ENCODE results near the gene FLOT1. TPM values are rescaled to one million over a fixed set of nuclear protein-coding genes. Genes with fewer than 3 reads are reported as not detected.

Gene FLOT1
- total and polyA plus RNA-seq, 9 of the 15 experiments (the other 6 are each of a cell fraction or from before 2014, with no cell fraction given): 11.7 to 149 (median 118) TPM

- Histone ChIP-seq H3K4me3 (no peak overlapping the region), H3K36me3 (ENCODE audit: control insufficient read depth, insufficient read depth, low read length) (no peaks in the 10 kb centered on the region), H3K4me2 (ENCODE audit: insufficient read depth, low read length) (no peak overlapping the region), H3K4me1 (replicated peaks in 1 of 2; ENCODE audit: control insufficient read depth in 2 of 2, insufficient read depth in 2 of 2, low read length in 2 of 2) (peaks cover 7 to 16% of the 10 kb centered on the region in 2 experiments; a peak in 4 of 5 replicates), H3K27ac (ENCODE audit: extremely low read depth, low read depth, low read length) (no peak overlapping the region), H3K9ac (ENCODE audit: insufficient read depth in 1 of 2, low read depth in 2 of 2, low read length in 2 of 2) (no peak overlapping the region), H2AFZ (ENCODE audit: low read depth, low read length) (no peak overlapping the region), H3K9me3 (replicated peaks; ENCODE audit: control insufficient read depth, insufficient read depth, low read depth, low read length) (no peaks in the 10 kb centered on the region), H3K9me1 (ENCODE audit: control insufficient read depth, insufficient read depth, low read length) (no peaks in the 10 kb centered on the region), H3K79me2 (ENCODE audit: control insufficient read depth, insufficient read depth, low read length) (no peaks in the 10 kb centered on the region), H4K20me1 (replicated peaks; ENCODE audit: control insufficient read depth, insufficient read depth, low read length) (no peaks in the 10 kb centered on the region), H3K27me3 (ENCODE audit: control insufficient read depth in 2 of 2, insufficient read depth in 2 of 2, low read length in 2 of 2) (no peaks in the 10 kb centered on the region)
- no TSS peak for BruUV-seq (replicated peaks)
- CTCF ChIA-PET (ENCODE audit: low intra/inter-chr PET ratio): no interaction called here
- ATAC-seq (no peak), FAIRE-seq (no peak), DNase-seq (ENCODE audit: extremely low read depth in 1 of 4, low spot score in 3 of 4) (no peak)
- in situ Hi-C loops (cut with MboI): no loop called here
- intact Hi-C loops (cut with micrococcal nuclease): no loop called here
- WGBS (ENCODE audit: insufficient coverage, low coverage, missing lambda C conversion rate): 62% methylated on average over 5 of the region's 8 CpGs
- no peak for TF ChIP-seq TCF7 (IDR thresholded peaks at IDR 0.05; ENCODE audit: borderline replicate concordance)
- no peak for TF ChIP-seq SRSF1 (IDR thresholded peaks at IDR 0.05; ENCODE audit: low read depth, low read length)
- TF ChIP-seq L3MBTL2 (IDR thresholded peaks at IDR 0.05): no peak
- no peak for TF ChIP-seq ZNF184 (CRISPR knock-in tag; IDR thresholded peaks at IDR 0.05)
- no peak for TF ChIP-seq MAZ (CRISPR knock-in tag; conservative IDR thresholded peaks at IDR 0.05 in 1 of 2, IDR thresholded peaks at IDR 0.05 in 1 of 2)
- TF ChIP-seq POLR3G (IDR thresholded peaks at IDR 0.05; ENCODE audit: extremely low read depth, insufficient read length, insufficient replicate concordance): no peak
- TF ChIP-seq, protein P1, sequence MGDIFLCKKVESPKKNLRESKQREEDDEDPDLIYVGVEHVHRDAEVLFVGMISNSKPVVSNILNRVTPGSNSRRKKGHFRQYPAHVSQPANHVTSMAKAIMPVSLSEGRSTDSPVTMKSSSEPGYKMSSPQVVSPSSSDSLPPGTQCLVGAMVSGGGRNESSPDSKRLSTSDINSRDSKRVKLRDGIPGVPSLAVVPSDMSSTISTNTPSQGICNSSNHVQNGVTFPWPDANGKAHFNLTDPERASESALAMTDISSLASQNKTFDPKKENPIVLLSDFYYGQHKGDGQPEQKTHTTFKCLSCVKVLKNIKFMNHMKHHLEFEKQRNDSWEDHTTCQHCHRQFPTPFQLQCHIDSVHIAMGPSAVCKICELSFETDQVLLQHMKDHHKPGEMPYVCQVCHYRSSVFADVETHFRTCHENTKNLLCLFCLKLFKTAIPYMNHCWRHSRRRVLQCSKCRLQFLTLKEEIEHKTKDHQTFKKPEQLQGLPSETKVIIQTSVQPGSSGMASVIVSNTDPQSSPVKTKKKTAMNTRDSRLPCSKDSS (IDR thresholded peaks at IDR 0.05; ENCODE audit: low read depth, partially characterized antibody): no peak
- TF ChIP-seq, protein P2, sequence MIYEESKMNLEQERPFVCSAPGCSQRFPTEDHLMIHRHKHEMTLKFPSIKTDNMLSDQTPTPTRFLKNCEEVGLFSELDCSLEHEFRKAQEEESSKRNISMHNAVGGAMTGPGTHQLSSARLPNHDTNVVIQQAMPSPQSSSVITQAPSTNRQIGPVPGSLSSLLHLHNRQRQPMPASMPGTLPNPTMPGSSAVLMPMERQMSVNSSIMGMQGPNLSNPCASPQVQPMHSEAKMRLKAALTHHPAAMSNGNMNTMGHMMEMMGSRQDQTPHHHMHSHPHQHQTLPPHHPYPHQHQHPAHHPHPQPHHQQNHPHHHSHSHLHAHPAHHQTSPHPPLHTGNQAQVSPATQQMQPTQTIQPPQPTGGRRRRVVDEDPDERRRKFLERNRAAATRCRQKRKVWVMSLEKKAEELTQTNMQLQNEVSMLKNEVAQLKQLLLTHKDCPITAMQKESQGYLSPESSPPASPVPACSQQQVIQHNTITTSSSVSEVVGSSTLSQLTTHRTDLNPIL (CRISPR knock-in tag; IDR thresholded peaks at IDR 0.05): no peak
- no peak for TF ChIP-seq SMC3 (conservative IDR thresholded peaks at IDR 0.05; ENCODE audit: insufficient read depth, low read depth, low read length)
- POLR2A ChIA-PET: interaction anchor here (0.8 to 1.0 kb wide), 3 partner anchors 12 to 17 kb away, joined by 3 to 4 read pairs (median 4); no protein-coding TSS in a partner anchor
These were observed 18.1 kb upstream of the FLOT1 start for GRCh38 chr6:30760549-30760948.
